HepG2 (cell line): ENCODE measurements around the gene UFL1. TPM values are rescaled to one million over a fixed set of nuclear protein-coding genes. Genes with fewer than 3 reads are reported as not detected.

ENCODE experiments used
- ATAC-seq: fragments of 200-7000 bp; cut with Tn5 transposase; 3 replicates; pipeline ENCODE4 v1.9.1; 2020; ENCODE audit warnings: mild to moderate bottlenecking, moderate library complexity
- BruUV-seq: library from RNA; stranded (reverse); fragments of 400-500 nt; replicated peaks from 2 replicates; lab custom pipeline; 2021; lab: Mats Ljungman, UMichigan
- CTCF ChIA-PET: fragments of 300-600 bp; formaldehyde crosslinking; extraction: SDS; loops from one replicate; lab custom pipeline; 2021; ENCODE audit warnings: low total read pairs, inconsistent platforms, low intra/inter-chr PET ratio; lab: Yijun Ruan, JAX
- POLR2A ChIA-PET: fragments of 350-600 bp; sonication (Branson Sonifier 250); formaldehyde crosslinking; loops from one replicate; lab custom pipeline; 2020; ENCODE audit warnings: antibody characterized with exemption, inconsistent platforms; lab: Yijun Ruan, JAX
- DNase-seq: peaks from one replicate; pipeline ENCODE4 v3.0.0-alpha.2; 2015; ENCODE audit warnings: low spot score
- FAIRE-seq: peaks from 3 replicates; lab custom pipeline; 2011; peaks lifted over from hg19 to GRCh38; lab: Jason Lieb, UNC
- H2AFZ ChIP-seq: one replicate; pipeline ENCODE4 v1.6.1; 2011; ENCODE audit warnings: low read length, inconsistent platforms
- H3K27ac ChIP-seq: fragments of 300-600 bp; 3 replicates; pipeline ENCODE4 v1.8.0; 2011; ENCODE audit warnings: mixed run types, mild to moderate bottlenecking, mixed read lengths, low read length, inconsistent platforms; ENCODE audit not compliant: insufficient read depth; ENCODE audit errors: extremely low read length
- H3K27me3 ChIP-seq, 2 experiments: fragments of 200-600 bp in 1 of 2; 2 replicates in 1 of 2; 3 replicates in 1 of 2; pipeline versions ENCODE4 v1.6.0 to v1.8.0; 2011; ENCODE audit warnings: low read length in 2 of 2, mild to moderate bottlenecking in 2 of 2, moderate library complexity in 2 of 2, inconsistent platforms in 1 of 2; ENCODE audit not compliant: insufficient read depth in 2 of 2, control insufficient read depth in 1 of 2
- H3K36me3 ChIP-seq, 2 experiments: fragments of 200-600 bp in 1 of 2; replicated peaks in 1 of 2; 2 replicates in 1 of 2; 3 replicates in 1 of 2; pipeline versions ENCODE4 v1.5.1 to v1.8.0; 2011; ENCODE audit warnings: low read length in 2 of 2, inconsistent platforms in 1 of 2; ENCODE audit not compliant: insufficient read depth in 2 of 2, control insufficient read depth in 1 of 2
- H3K4me1 ChIP-seq: 2 replicates; pipeline ENCODE4 v1.5.1; 2012; ENCODE audit warnings: low read length, inconsistent platforms; ENCODE audit not compliant: insufficient read depth
- H3K4me2 ChIP-seq: 2 replicates; pipeline ENCODE4 v1.6.0; 2011; ENCODE audit warnings: low read depth, low read length, inconsistent platforms
- H3K4me3 ChIP-seq, 3 experiments: fragments of 200-600 bp in 1 of 3; sonication (generic), shearing (Covaris generic) in 1 of 3; replicated peaks in 1 of 3; 2 replicates each; pipeline ENCODE4 v1.5.1; 2011 to 2016; ENCODE audit warnings: low read length in 3 of 3, inconsistent platforms in 2 of 3, low read depth in 2 of 3, mild to moderate bottlenecking in 2 of 3, control low read depth in 1 of 3, mixed read lengths in 1 of 3; ENCODE audit not compliant: insufficient read depth in 1 of 3
- H3K79me2 ChIP-seq: one replicate; pipeline ENCODE4 v1.6.1; 2011; ENCODE audit warnings: low read length, inconsistent platforms; ENCODE audit not compliant: insufficient read depth
- H3K9ac ChIP-seq: 2 replicates; pipeline ENCODE4 v1.6.0; 2011; ENCODE audit warnings: mild to moderate bottlenecking, low read depth, low read length, inconsistent platforms; ENCODE audit not compliant: insufficient read depth
- H3K9me3 ChIP-seq: 2 replicates; pipeline ENCODE4 v1.5.1; 2012; ENCODE audit warnings: mild to moderate bottlenecking, low read length
- H4K20me1 ChIP-seq: 2 replicates; pipeline ENCODE4 v1.6.0; 2011; ENCODE audit warnings: inconsistent platforms, mild to moderate bottlenecking, low read length, moderate library complexity; ENCODE audit not compliant: insufficient read depth
- BORCS8-MEF2B ChIP-seq: sonication (generic); formaldehyde crosslinking; IDR thresholded peaks from 2 replicates; pipeline ENCODE4 v1.8.0; 2022; ENCODE audit warnings: mild to moderate bottlenecking, missing genetic modification reagents
- DBP ChIP-seq: sonication (generic); formaldehyde crosslinking; IDR thresholded peaks from 2 replicates; pipeline ENCODE4 v1.4.0; 2020; ENCODE audit warnings: missing genetic modification reagents; ENCODE audit errors: not compliant biosample characterization
- FOXA1 ChIP-seq, 2 experiments: fragments of 450-650 bp in 1 of 2; sonication (generic) in 1 of 2; formaldehyde crosslinking in 1 of 2; IDR thresholded peaks; 2 replicates each; pipeline versions ENCODE4 v1.4.0 to v1.6.1; 2016 to 2020; ENCODE audit warnings: missing genetic modification reagents in 1 of 2
- HOXA3 ChIP-seq: sonication (generic); formaldehyde crosslinking; IDR thresholded peaks from 2 replicates; pipeline ENCODE4 v1.5.0; 2020; ENCODE audit warnings: missing genetic modification reagents
- REPIN1 ChIP-seq: sonication (generic); formaldehyde crosslinking; IDR thresholded peaks from 2 replicates; pipeline ENCODE4 v1.8.0; 2022; ENCODE audit warnings: missing genetic modification reagents, low read depth, mild to moderate bottlenecking, borderline replicate concordance
- SP2 ChIP-seq: sonication (generic); formaldehyde crosslinking; IDR thresholded peaks from 2 replicates; pipeline ENCODE4 v1.5.1; 2020; ENCODE audit warnings: mild to moderate bottlenecking, missing genetic modification reagents
- TBP ChIP-seq: sonication (generic); formaldehyde crosslinking; IDR thresholded peaks from 2 replicates; pipeline ENCODE4 v1.5.0; 2020; ENCODE audit warnings: missing genetic modification reagents
- THAP9 ChIP-seq: sonication (generic); formaldehyde crosslinking; IDR thresholded peaks from 2 replicates; pipeline ENCODE4; 2020; ENCODE audit warnings: missing genetic modification reagents, mild to moderate bottlenecking, borderline replicate concordance
- ZFP82 ChIP-seq: sonication (generic); formaldehyde crosslinking; IDR thresholded peaks from 2 replicates; pipeline ENCODE4 v1.5.1; 2020; ENCODE audit warnings: mild to moderate bottlenecking, missing genetic modification reagents, borderline replicate concordance
- ZKSCAN5 ChIP-seq: sonication (generic); formaldehyde crosslinking; IDR thresholded peaks from 2 replicates; pipeline ENCODE4 v1.5.1; 2020; ENCODE audit warnings: mild to moderate bottlenecking, missing genetic modification reagents
- ZNF18 ChIP-seq: sonication (generic); formaldehyde crosslinking; IDR thresholded peaks from 2 replicates; pipeline ENCODE4 v1.8.0; 2022; ENCODE audit warnings: mild to moderate bottlenecking, missing genetic modification reagents; ENCODE audit not compliant: insufficient replicate concordance
- ZNF253 ChIP-seq: sonication (generic); formaldehyde crosslinking; IDR thresholded peaks from 2 replicates; pipeline ENCODE4 v1.8.0; 2022; ENCODE audit warnings: mild to moderate bottlenecking, missing genetic modification reagents, borderline replicate concordance
- ZNF512 ChIP-seq: sonication (generic); formaldehyde crosslinking; IDR thresholded peaks from 2 replicates; pipeline ENCODE4 v1.4.0; 2020; ENCODE audit warnings: mild to moderate bottlenecking, missing genetic modification reagents
- ZNF562 ChIP-seq: sonication (generic); formaldehyde crosslinking; IDR thresholded peaks from 2 replicates; pipeline ENCODE4 v1.8.0; 2022; ENCODE audit warnings: missing genetic modification reagents, borderline replicate concordance
- ZNF567 ChIP-seq: sonication (generic); formaldehyde crosslinking; IDR thresholded peaks from 2 replicates; pipeline ENCODE4 v1.8.1; 2023; ENCODE audit warnings: mild to moderate bottlenecking, missing genetic modification reagents, borderline replicate concordance
- ZNF878 ChIP-seq: sonication (generic); formaldehyde crosslinking; IDR thresholded peaks from 2 replicates; pipeline ENCODE4 v1.8.1; 2023; ENCODE audit warnings: mild to moderate bottlenecking, missing genetic modification reagents, moderate library complexity
- WGBS: methylation state at CpG from one replicate; pipeline ENCODE4 v1.1.6; 2017; ENCODE audit warnings: low lambda C conversion rate; 5-methylcytosine and 5-hydroxymethylcytosine counted together
- in situ Hi-C: cut with HindIII; loops from 2 replicates; pipeline ENCODE4 v1.10.0; 2017; ENCODE audit warnings: low pct_unique_long_range_greater_than_20kb; ENCODE audit not compliant: extremely low pct_ligation_motif_present
- intact Hi-C: fragments of 100-400 bp; cut with micrococcal nuclease; formaldehyde crosslinking; loops from one replicate; pipeline ENCODE4 v1.10.0; 2022; ENCODE audit not compliant: unreplicated experiment
- polyA plus RNA-seq, 8 experiments: library from polyadenylated mRNA; depleted of rRNA in 3 of 8; stranded (reverse) in 7 of 8; unstranded in 1 of 8; fragments of >200 nt; fragmentation: Illumina TruSeq in 4 of 8; extraction: Trizol in 4 of 8; gene quantifications; 2 replicates each; pipeline versions ENCODE4 v1.2.1 to v1.2.3, GENCODE V29; 2011 to 2016; ENCODE audit warnings: low read depth in 4 of 8, missing spikeins in 1 of 8, mixed read lengths in 1 of 8; ENCODE audit not compliant: insufficient read depth in 1 of 8
- total RNA-seq, 5 experiments: library from RNA; depleted of rRNA; stranded (reverse); fragments of >200 nt; fragmentation: Illumina TruSeq; extraction: Trizol; gene quantifications; 2 replicates each; pipeline ENCODE4 v1.2.3, GENCODE V29; 2016; ENCODE audit warnings: low read depth in 1 of 5

The UFL1 gene
- total and polyA plus RNA-seq, 2 of the 13 experiments (the other 11 are each of a cell fraction or from before 2014, with no cell fraction given): 8.8 to 24.7 TPM

- WGBS: 6% methylated on average over 1 of the region's 1 CpG
- no TSS peak for BruUV-seq
- no peak overlapping the region for H3K4me2 ChIP-seq
- ATAC-seq (no peak), FAIRE-seq (no peak), DNase-seq (no peak)
- H3K4me3 ChIP-seq: no peak overlapping the region
- H3K79me2 ChIP-seq: no peaks in the 10 kb centered on the region
- intact Hi-C loops: no loop called here
- CTCF ChIA-PET: no interaction called here
- no peaks in the 10 kb centered on the region for H3K36me3 ChIP-seq
- no peaks in the 10 kb centered on the region for H4K20me1 ChIP-seq
- no peaks in the 10 kb centered on the region for H3K4me1 ChIP-seq
- no peak for TF ChIP-seq ZNF562 (CRISPR knock-in tag)
- no peak for TF ChIP-seq FOXA1 (IDR thresholded peaks at IDR 0.05)
- TF ChIP-seq FOXA1 (CRISPR knock-in tag; IDR thresholded peaks at IDR 0.05): no peak
- TF ChIP-seq BORCS8-MEF2B (CRISPR knock-in tag): no peak
- TF ChIP-seq ZNF253 (CRISPR knock-in tag): no peak
- TF ChIP-seq THAP9 (CRISPR knock-in tag): no peak
- TF ChIP-seq ZNF567 (CRISPR knock-in tag): no peak
- TF ChIP-seq ZNF18: no peak
- TF ChIP-seq SP2: no peak
- no peak for TF ChIP-seq DBP
- TF ChIP-seq ZFP82 (CRISPR knock-in tag): no peak
- TF ChIP-seq ZNF512 (CRISPR knock-in tag): no peak
- no peak for TF ChIP-seq HOXA3 (CRISPR knock-in tag)
- TF ChIP-seq ZNF878 (CRISPR knock-in tag): no peak
- TF ChIP-seq REPIN1: no peak
- TF ChIP-seq TBP: no peak
- no peak for TF ChIP-seq ZKSCAN5 (CRISPR knock-in tag)
- in situ Hi-C loops: no loop called here
- no peak overlapping the region for H2AFZ ChIP-seq
- H3K9ac ChIP-seq: no peak overlapping the region
- H3K27ac ChIP-seq: no peak overlapping the region
- POLR2A ChIA-PET: no interaction called here
- H3K27me3 ChIP-seq: no peaks in the 10 kb centered on the region
- H3K9me3 ChIP-seq: no peaks in the 10 kb centered on the region
Measured at GRCh38 chr6:96582436-96582835, 60.8 kb downstream of the UFL1 start.
